ENCODE measurements around the gene GDF2.

The GDF2 gene

GRCh38 chr10:47289921-47290320 lies 32.3 kb upstream of the GDF2 start:
- Histone ChIP-seq H3K4me3 (ENCODE audit: low read depth, low read length) (no peak overlapping the region), H3K4me2 (ENCODE audit: low read length) (no peak overlapping the region), H3K27ac (no peak overlapping the region), H3K36me3 (ENCODE audit: control insufficient read depth, insufficient read depth, low read length) (no peaks in the 10 kb centered on the region), H3K4me1 (no peaks in the 10 kb centered on the region), H2AFZ (no peak overlapping the region), H3K27me3 (ENCODE audit: control insufficient read depth, insufficient read depth, low read length) (no peaks in the 10 kb centered on the region), H3K9ac (no peak overlapping the region), H3K9me3 (ENCODE audit: control insufficient read depth, low read length) (no peaks in the 10 kb centered on the region), H3K79me2 (no peaks in the 10 kb centered on the region)
- TF ChIP-seq, protein P1, sequence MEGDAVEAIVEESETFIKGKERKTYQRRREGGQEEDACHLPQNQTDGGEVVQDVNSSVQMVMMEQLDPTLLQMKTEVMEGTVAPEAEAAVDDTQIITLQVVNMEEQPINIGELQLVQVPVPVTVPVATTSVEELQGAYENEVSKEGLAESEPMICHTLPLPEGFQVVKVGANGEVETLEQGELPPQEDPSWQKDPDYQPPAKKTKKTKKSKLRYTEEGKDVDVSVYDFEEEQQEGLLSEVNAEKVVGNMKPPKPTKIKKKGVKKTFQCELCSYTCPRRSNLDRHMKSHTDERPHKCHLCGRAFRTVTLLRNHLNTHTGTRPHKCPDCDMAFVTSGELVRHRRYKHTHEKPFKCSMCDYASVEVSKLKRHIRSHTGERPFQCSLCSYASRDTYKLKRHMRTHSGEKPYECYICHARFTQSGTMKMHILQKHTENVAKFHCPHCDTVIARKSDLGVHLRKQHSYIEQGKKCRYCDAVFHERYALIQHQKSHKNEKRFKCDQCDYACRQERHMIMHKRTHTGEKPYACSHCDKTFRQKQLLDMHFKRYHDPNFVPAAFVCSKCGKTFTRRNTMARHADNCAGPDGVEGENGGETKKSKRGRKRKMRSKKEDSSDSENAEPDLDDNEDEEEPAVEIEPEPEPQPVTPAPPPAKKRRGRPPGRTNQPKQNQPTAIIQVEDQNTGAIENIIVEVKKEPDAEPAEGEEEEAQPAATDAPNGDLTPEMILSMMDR (IDR thresholded peaks at IDR 0.05): no peak

- H3K4me1 ChIP-seq: no peaks in the 10 kb centered on the region
- no peaks in the 10 kb centered on the region for H3K27me3 ChIP-seq (ENCODE audit: control insufficient read depth, insufficient read depth, low read length)
- H3K4me2 ChIP-seq (ENCODE audit: low read length): no peak overlapping the region
- H2AFZ ChIP-seq: no peak overlapping the region
- TF ChIP-seq, protein P1 (IDR thresholded peaks at IDR 0.05): no peak
- H3K36me3 ChIP-seq (ENCODE audit: control insufficient read depth, insufficient read depth, low read length): no peaks in the 10 kb centered on the region
- no peak overlapping the region for H3K9ac ChIP-seq
- no peaks in the 10 kb centered on the region for H3K79me2 ChIP-seq
- no peak overlapping the region for H3K27ac ChIP-seq
- H3K9me3 ChIP-seq (ENCODE audit: control insufficient read depth, low read length): no peaks in the 10 kb centered on the region
- no peak overlapping the region for H3K4me3 ChIP-seq (ENCODE audit: low read depth, low read length)
These were observed 31.9 kb upstream of the GDF2 start for GRCh38 chr10:47290338-47290737.

GRCh38 chr10:47291682-47292081 lies 30.6 kb upstream of the GDF2 start:
- TF ChIP-seq, protein P1 (IDR thresholded peaks at IDR 0.05): no peak
- Histone ChIP-seq H3K4me1 (no peaks in the 10 kb centered on the region), H3K4me3 (ENCODE audit: low read depth, low read length) (no peak overlapping the region), H3K4me2 (ENCODE audit: low read length) (no peak overlapping the region), H3K9me3 (ENCODE audit: control insufficient read depth, low read length) (no peaks in the 10 kb centered on the region), H3K79me2 (no peaks in the 10 kb centered on the region), H3K27me3 (ENCODE audit: control insufficient read depth, insufficient read depth, low read length) (no peaks in the 10 kb centered on the region), H2AFZ (no peak overlapping the region), H3K9ac (no peak overlapping the region), H3K36me3 (ENCODE audit: control insufficient read depth, insufficient read depth, low read length) (no peaks in the 10 kb centered on the region), H3K27ac (no peak overlapping the region)

GRCh38 chr10:47294057-47294456 lies 28.2 kb upstream of the GDF2 start:
- Histone ChIP-seq H3K79me2 (no peaks in the 10 kb centered on the region), H3K4me1 (no peaks in the 10 kb centered on the region), H3K9ac (no peak overlapping the region), H3K36me3 (ENCODE audit: control insufficient read depth, insufficient read depth, low read length) (no peaks in the 10 kb centered on the region), H3K9me3 (ENCODE audit: control insufficient read depth, low read length) (no peaks in the 10 kb centered on the region), H2AFZ (no peak overlapping the region), H3K4me3 (ENCODE audit: low read depth, low read length) (no peak overlapping the region), H3K4me2 (ENCODE audit: low read length) (no peak overlapping the region), H3K27ac (no peak overlapping the region), H3K27me3 (ENCODE audit: control insufficient read depth, insufficient read depth, low read length) (no peaks in the 10 kb centered on the region)
- TF ChIP-seq, protein P1 (IDR thresholded peaks at IDR 0.05): no peak

DNA sequence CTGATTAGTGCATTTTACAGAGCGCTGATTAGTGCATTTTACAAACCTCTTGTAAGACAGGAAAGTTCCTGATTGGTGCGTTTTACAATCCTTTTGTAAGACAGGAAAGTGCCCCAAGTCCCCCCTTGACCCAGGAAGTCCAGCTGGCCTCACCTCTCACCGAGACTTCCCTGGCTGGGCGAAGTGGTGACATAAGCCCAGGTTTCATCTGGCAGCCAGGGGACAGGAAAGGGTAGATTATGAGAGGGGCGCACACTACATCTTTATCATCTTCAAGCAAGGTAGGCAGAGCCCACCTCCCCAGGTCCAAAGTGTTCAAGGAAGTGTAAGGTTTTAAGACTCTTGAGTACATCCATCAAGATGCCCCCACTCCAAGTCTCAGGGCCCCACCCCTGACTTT lies 27.8 kb upstream of the GDF2 start:
- Histone ChIP-seq H3K27ac (no peak overlapping the region), H3K79me2 (no peaks in the 10 kb centered on the region), H2AFZ (no peak overlapping the region), H3K9me3 (ENCODE audit: control insufficient read depth, low read length) (no peaks in the 10 kb centered on the region), H3K9ac (no peak overlapping the region), H3K36me3 (ENCODE audit: control insufficient read depth, insufficient read depth, low read length) (no peaks in the 10 kb centered on the region), H3K4me2 (ENCODE audit: low read length) (no peak overlapping the region), H3K4me3 (ENCODE audit: low read depth, low read length) (no peak overlapping the region), H3K4me1 (no peaks in the 10 kb centered on the region), H3K27me3 (ENCODE audit: control insufficient read depth, insufficient read depth, low read length) (no peaks in the 10 kb centered on the region)
- TF ChIP-seq, protein P1 (IDR thresholded peaks at IDR 0.05): no peak
